Astrocyte of the cerebellum (primary cell): ENCODE results near the gene PSME4.

Source experiments
- DNase-seq: peaks from one replicate; pipeline ENCODE4 v3.0.0-alpha.2; 2011; ENCODE audit warnings: low read depth
- H3K4me3 ChIP-seq: 2 replicates; pipeline ENCODE4 v1.5.1; 2011; ENCODE audit warnings: mild to moderate bottlenecking, low read depth, low read length, moderate library complexity
- in situ Hi-C: cut with HindIII; loops from 2 replicates; pipeline ENCODE4 v1.10.0; 2017; ENCODE audit warnings: low sequenced_read_pairs
- TF ChIP-seq, protein P1 (sequence below): IDR thresholded peaks from 2 replicates; pipeline ENCODE4 v1.5.1; 2012; ENCODE audit warnings: low read length, low read depth, moderate library complexity, mild to moderate bottlenecking; ENCODE audit errors: missing control alignments

The PSME4 gene

DNA sequence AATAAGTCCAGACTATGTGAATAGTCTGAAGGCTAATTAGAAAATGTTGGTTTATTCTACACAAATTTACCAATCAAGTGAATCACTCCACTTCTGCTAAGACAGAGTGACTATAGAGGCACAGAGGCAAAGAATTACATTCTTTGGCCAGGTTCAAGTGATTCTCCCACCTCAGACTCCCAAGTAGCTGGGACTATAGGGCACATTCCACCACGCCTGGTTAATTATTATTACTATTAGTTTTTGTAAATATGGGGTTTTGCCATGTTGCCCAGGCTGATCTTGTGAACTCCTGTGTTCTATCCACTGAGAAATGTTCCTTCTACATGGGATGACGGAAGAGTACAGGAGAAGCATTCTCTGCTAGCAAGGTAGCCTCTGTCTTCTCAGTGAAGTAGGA lies 37.6 kb upstream of the PSME4 start:
- H3K4me3 ChIP-seq = no peak overlapping the region
- no peak for DNase-seq
- in situ Hi-C loops = no loop called here
- TF ChIP-seq, protein P1, sequence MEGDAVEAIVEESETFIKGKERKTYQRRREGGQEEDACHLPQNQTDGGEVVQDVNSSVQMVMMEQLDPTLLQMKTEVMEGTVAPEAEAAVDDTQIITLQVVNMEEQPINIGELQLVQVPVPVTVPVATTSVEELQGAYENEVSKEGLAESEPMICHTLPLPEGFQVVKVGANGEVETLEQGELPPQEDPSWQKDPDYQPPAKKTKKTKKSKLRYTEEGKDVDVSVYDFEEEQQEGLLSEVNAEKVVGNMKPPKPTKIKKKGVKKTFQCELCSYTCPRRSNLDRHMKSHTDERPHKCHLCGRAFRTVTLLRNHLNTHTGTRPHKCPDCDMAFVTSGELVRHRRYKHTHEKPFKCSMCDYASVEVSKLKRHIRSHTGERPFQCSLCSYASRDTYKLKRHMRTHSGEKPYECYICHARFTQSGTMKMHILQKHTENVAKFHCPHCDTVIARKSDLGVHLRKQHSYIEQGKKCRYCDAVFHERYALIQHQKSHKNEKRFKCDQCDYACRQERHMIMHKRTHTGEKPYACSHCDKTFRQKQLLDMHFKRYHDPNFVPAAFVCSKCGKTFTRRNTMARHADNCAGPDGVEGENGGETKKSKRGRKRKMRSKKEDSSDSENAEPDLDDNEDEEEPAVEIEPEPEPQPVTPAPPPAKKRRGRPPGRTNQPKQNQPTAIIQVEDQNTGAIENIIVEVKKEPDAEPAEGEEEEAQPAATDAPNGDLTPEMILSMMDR = no peak

DNA sequence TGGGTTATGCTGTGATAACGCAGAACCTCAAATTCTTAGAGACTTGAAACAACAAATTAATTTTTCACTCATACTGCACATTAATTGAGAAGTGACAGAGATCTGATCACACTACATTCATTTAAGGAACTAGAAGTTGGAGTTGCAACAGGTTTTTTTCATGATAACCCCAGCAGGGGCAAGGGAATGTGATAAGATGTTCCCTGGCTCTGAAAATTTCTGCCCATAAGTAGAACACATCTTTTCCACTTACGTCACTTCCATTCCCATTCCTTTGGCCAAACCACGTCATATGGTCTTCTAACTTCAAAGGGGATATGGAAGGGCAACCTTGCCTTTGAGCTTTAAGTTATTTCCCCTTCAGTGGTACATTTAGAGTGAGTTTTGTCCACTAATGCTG lies 29.7 kb upstream of the PSME4 start:
- no peak overlapping the region for H3K4me3 ChIP-seq
- in situ Hi-C loops = no loop called here
- no peak for DNase-seq
- TF ChIP-seq, protein P1 = no peak

DNA sequence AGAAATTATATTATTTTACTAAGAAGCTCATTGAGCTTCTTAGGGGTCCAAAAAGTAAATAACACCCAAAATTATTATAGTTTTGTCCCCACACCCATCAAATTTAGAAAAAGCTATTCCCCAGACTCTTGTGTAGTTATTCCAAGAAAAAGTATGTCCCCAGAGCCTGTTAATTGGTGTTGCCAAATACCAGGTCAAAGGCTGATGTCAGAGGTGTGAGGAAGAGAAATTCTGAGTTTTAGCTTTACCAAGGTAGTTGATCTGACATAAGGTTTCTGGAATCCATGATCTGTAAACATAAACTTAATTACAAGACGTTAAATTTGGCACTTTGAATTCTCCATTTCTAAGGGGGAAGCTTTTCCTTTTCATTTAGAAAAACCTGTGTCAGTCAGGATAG lies 29.3 kb upstream of the PSME4 start:
- no peak for DNase-seq
- in situ Hi-C loops = no loop called here
- H3K4me3 ChIP-seq = no peak overlapping the region
- TF ChIP-seq, protein P1 = no peak

DNA sequence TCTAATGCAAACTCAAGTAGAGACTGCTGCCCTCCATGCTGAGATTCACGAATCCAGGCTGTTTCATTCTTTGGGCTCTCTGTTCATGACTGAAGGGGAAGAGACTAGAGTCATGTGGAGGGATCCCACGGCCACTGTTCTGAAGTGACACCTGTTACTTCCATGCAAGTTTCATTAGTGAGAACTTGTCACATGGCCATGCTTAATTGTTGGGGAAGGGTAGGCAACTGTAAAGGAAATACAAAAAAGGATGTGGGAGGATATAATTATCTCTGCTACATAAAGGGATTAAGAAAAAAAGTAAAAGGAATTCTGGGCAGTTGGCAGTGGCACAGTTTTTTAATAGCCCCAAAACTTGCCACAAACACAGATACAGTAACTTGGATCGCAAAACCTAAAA lies 28.0 kb upstream of the PSME4 start:
- no peak overlapping the region for H3K4me3 ChIP-seq
- no peak for DNase-seq
- TF ChIP-seq, protein P1 = no peak
- in situ Hi-C loops = no loop called here

DNA sequence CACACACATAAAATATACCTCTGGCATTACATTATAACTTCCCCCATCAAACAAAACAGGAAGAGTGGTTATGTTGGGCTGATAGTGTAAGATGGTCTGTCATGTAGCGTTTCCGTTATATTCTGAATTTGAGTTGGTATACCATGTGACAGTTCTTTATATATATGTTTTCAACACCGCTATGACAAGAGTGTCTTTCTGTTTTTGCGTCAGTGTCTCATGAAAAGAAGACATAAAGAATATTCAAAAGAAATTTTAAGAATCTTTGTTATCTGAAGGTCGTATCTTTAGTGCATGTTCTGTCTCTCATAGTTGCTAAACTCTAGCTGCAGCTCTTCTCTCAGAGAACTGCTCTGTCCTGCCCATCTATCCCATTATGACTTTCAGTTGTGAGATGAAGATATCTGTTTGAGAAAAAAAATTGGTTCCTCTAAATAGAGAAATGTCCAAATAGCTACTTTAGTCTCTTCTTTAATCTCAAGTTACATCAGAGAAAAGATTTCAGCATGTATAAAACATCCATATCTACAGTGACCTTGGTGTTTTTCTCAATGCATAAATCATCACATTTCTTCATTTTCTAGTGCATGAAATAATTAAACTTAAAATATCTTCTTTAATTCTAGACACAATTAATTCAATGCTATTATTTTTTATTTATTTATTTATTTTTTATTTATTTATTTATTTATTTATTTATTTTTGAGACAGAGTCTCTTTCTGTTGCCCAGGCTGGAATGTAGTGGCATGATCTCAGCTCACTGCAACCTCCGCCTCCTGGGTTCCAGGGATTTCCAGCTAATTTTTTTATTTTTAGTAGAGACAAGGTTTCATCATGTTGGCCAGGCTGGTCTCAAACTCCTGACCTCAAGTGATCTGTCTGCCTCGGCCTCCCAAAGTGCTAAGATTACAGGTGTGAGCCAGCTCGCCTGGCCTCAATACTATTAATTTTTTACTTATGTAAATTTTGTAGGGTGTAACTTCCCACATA lies 24.3 kb upstream of the PSME4 start:
- in situ Hi-C loops = loop anchor here (5.0 kb wide), 1 partner anchor 42 kb away; no protein-coding TSS in a partner anchor
- no peak for DNase-seq
- no peak overlapping the region for H3K4me3 ChIP-seq
- TF ChIP-seq, protein P1 = no peak

DNA sequence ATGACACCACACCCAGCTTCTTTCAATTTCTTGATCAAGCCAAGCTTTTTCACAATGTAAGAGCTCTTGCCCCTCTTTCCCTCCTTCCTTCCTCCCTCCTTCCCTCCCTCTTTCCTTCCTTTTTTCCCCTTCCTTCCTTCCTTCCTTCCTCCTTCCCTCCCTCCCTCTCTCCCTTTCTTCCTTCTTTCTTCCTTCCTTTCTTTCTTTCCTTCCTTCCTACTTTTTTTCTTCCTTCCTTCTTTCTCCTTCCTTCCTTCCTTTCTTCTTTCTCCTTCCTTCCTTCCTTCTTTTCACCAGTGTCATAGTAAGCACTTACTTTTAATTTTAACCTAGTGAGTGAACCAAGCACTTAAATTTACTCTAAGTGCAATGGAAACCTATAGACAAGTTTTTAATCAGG lies 21.2 kb upstream of the PSME4 start:
- in situ Hi-C loops = loop anchor here (5.0 kb wide), 1 partner anchor 45 kb away; no protein-coding TSS in a partner anchor
- DNase-seq = no peak
- H3K4me3 ChIP-seq = no peak overlapping the region
- TF ChIP-seq, protein P1 = no peak
